ENCODE data around the gene AMZ1. TPM values are rescaled to one million over a fixed set of nuclear protein-coding genes. Genes with fewer than 3 reads are reported as not detected.

The AMZ1 gene
- polyA plus RNA-seq, 1 experiment = 0.43 TPM

DNA sequence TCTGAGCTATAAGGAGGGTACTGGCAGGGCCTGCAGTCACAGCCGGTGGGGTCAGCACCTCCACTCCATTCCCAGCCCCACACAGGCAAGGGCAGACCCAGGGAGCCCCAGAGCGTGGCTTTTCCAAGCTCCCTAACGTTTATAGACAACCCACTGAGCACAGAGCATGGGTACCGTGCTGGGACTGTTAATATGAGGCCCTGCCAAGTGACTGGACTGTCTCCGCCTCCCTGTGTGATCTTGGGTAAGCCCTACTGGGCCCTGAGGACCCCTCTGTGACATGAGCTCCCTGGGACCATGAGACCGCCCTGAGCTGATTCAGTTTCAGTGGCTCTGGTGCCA is 43.8 kb upstream of the AMZ1 start:
- Histone ChIP-seq H3K4me3 (ENCODE audit: low read depth, low read length) (no peak overlapping the region), H3K27ac (ENCODE audit: low read depth, low read length) (no peak overlapping the region), H3K9me3 (ENCODE audit: control insufficient read depth, insufficient read depth, low read length) (no peaks in the 10 kb centered on the region; the same call in 1 of the 2 replicates), H3K27me3 (ENCODE audit: control insufficient read depth, insufficient read depth, low read length) (no peaks in the 10 kb centered on the region)
- ChIA-PET CTCF (no interaction called here), POLR2A (interaction anchor here (0.9 kb wide), 1 partner anchor 13 kb away, joined by 3 read pairs; the partner anchor contains the start of gene TTYH3)
- TF ChIP-seq, protein P1, sequence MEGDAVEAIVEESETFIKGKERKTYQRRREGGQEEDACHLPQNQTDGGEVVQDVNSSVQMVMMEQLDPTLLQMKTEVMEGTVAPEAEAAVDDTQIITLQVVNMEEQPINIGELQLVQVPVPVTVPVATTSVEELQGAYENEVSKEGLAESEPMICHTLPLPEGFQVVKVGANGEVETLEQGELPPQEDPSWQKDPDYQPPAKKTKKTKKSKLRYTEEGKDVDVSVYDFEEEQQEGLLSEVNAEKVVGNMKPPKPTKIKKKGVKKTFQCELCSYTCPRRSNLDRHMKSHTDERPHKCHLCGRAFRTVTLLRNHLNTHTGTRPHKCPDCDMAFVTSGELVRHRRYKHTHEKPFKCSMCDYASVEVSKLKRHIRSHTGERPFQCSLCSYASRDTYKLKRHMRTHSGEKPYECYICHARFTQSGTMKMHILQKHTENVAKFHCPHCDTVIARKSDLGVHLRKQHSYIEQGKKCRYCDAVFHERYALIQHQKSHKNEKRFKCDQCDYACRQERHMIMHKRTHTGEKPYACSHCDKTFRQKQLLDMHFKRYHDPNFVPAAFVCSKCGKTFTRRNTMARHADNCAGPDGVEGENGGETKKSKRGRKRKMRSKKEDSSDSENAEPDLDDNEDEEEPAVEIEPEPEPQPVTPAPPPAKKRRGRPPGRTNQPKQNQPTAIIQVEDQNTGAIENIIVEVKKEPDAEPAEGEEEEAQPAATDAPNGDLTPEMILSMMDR (IDR thresholded peaks at IDR 0.05; ENCODE audit: low read depth, low read length) = no peak
- DNase-seq (ENCODE audit: low read depth, low spot score) = no peak

DNA sequence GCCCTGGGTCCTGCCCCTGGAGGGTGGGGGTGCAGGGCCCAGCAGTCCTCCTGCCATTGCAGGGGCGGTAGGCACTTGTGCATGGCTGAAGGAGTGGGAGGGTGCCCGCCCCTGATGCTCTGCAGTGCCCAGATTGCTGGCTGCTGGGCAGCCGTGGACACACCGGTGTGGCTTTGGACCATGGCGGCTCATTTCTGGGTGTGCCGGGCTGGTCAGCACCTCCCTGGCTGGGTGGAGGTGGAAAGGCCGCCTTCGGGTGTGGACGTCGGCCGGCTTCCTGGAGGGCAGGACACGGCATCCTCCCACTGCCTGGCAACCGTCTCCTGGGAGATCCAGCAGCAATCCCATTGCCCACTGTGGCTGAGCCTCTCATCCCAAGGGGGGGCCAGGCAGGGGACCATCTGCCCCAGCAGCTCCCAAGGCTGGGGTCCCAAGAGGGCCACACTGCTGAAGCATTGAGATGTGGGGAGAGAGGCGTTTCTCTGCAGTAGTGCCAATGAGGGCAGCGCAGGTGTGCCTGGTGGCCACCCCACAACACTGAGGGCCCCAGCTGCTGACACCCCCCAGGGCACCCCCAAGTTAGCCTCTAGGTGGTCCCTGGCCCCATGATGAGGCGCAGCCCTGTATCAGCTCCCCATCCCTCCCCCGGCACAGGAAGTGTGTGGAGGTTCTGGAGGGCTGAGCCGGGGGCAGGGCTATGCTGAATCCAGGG is 43.3 kb upstream of the AMZ1 start:
- ChIA-PET POLR2A (no interaction called here), CTCF (no interaction called here)
- H3K27me3 ChIP-seq (ENCODE audit: control insufficient read depth, insufficient read depth, low read length) = no peaks in the 10 kb centered on the region
- H3K9me3 ChIP-seq (ENCODE audit: control insufficient read depth, insufficient read depth, low read length) = no peaks in the 10 kb centered on the region; the same call in 1 of the 2 replicates
- DNase-seq (ENCODE audit: low read depth, low spot score) = no peak
- no peak overlapping the region for H3K4me3 ChIP-seq (ENCODE audit: low read depth, low read length)
- no peak overlapping the region for H3K27ac ChIP-seq (ENCODE audit: low read depth, low read length)
- TF ChIP-seq, protein P1 (IDR thresholded peaks at IDR 0.05; ENCODE audit: low read depth, low read length) = no peak

DNA sequence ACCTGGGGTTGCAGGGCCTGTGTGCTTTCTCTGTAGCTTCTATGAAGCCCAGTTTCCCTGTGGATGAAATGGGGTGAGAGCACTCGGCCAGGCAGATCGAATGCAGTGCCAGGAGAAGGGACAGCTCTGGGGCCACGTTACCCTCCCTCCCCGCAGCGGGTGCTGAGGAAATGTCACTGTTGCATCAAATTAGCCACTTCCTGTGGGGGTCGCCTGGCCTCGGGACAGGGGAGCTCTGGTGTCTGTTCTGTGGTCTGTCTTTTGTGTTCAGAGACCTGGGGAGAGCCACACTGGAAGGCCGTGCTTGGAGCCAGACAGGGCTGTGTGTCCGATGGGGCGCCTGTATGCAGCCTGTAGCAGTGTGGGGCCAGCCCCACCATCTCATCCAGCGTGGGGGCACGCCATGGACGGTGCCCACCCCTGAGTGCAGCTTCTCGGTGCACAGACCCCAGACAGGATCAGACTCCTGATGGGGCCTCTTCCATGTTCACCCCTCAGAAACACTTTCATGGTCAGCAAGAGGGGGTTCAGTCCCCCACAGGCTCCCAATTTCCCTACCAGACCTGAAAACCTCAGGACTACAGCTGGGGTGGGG is 42.6 kb upstream of the AMZ1 start:
- TF ChIP-seq, protein P1 (IDR thresholded peaks at IDR 0.05; ENCODE audit: low read depth, low read length) = no peak
- Histone ChIP-seq H3K9me3 (ENCODE audit: control insufficient read depth, insufficient read depth, low read length) (no peaks in the 10 kb centered on the region; the same call in 1 of the 2 replicates), H3K27me3 (ENCODE audit: control insufficient read depth, insufficient read depth, low read length) (no peaks in the 10 kb centered on the region), H3K4me3 (ENCODE audit: low read depth, low read length) (no peak overlapping the region), H3K27ac (ENCODE audit: low read depth, low read length) (no peak overlapping the region)
- CTCF ChIA-PET = no interaction called here
- POLR2A ChIA-PET = interaction anchor here (0.9 kb wide), 1 partner anchor 14 kb away, joined by 3 read pairs; no protein-coding TSS in a partner anchor
- no peak for DNase-seq (ENCODE audit: low read depth, low spot score)

DNA sequence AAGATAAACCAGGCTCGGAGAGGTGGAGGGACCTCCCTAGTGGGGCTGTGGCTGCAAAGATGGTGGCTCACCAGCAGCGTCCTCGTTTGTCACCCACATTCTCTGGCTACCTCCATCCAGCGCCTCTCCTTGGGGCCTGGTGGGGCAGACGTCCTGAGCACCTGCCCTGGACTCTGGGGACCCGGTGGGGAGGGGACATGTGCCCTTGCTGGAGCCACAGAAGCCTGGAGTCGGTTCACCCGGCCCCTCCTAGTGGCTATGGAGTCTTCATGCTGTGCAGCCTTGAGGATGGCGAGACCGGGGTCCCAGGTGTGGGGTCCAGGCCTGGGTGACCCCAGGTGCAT is 41.7 kb upstream of the AMZ1 start:
- no peaks in the 10 kb centered on the region for H3K27me3 ChIP-seq (ENCODE audit: control insufficient read depth, insufficient read depth, low read length)
- H3K9me3 ChIP-seq (ENCODE audit: control insufficient read depth, insufficient read depth, low read length) = no peaks in the 10 kb centered on the region; the same call in 1 of the 2 replicates
- no peak for DNase-seq (ENCODE audit: low read depth, low spot score)
- H3K4me3 ChIP-seq (ENCODE audit: low read depth, low read length) = no peak overlapping the region
- H3K27ac ChIP-seq (ENCODE audit: low read depth, low read length) = no peak overlapping the region
- TF ChIP-seq, protein P1 (IDR thresholded peaks at IDR 0.05; ENCODE audit: low read depth, low read length) = no peak
- CTCF ChIA-PET = no interaction called here
- POLR2A ChIA-PET = no interaction called here

Measured in AG04450 (cell line).